ENCODE results near the gene PLXNA4. TPM values are rescaled to one million over a fixed set of nuclear protein-coding genes. Genes with fewer than 3 reads are reported as not detected.

The PLXNA4 gene
- total RNA-seq, 1 experiment from 2014 or later: 1.0 TPM

DNA sequence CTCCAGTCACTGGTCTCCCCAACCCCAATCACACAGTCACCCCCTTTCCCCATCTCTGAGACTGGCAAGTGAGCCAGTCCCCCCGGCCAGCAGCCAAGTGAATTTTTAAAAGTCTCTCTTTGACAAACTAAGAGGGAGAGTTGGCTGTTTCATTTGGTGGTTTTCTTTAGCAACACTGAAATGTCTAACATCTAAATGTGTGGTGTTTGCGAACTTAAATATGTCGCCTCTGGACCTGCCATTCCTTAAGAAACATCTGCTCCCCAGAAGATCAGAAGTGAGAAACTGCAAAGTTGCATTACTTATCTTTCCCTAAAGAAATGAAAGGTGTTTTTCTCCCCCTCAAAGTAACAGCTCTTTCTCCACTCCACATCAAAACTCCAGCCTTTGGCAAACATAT, 34.7 kb upstream of the PLXNA4 start:
- H3K27ac ChIP-seq: no peak overlapping the region
- H3K27me3 ChIP-seq (ENCODE audit: insufficient read depth, low read depth): peaks cover 62% of the 10 kb centered on the region
- H3K9me2 ChIP-seq (ENCODE audit: insufficient read depth): no peaks in the 10 kb centered on the region
- no peak overlapping the region for H2AFZ ChIP-seq
- TF ChIP-seq CTCF (conservative IDR thresholded peaks at IDR 0.05) (no peak), EZH2 (IDR thresholded peaks at IDR 0.05; ENCODE audit: low read depth) (no peak)
- no peaks in the 10 kb centered on the region for H4K20me1 ChIP-seq (ENCODE audit: insufficient read depth)
- intact Hi-C loops (cut with micrococcal nuclease; ENCODE audit: unreplicated experiment): no loop called here
- H3K36me3 ChIP-seq (ENCODE audit: low read depth): no peaks in the 10 kb centered on the region
- no peaks in the 10 kb centered on the region for H3K79me2 ChIP-seq (ENCODE audit: low read depth)
- CTCF ChIA-PET: no interaction called here
- H3K9me3 ChIP-seq (ENCODE audit: insufficient read depth, low read depth): no peaks in the 10 kb centered on the region
- DNase-seq: no peak
- POLR2A ChIA-PET (ENCODE audit: unreplicated experiment): no interaction called here
- no peaks in the 10 kb centered on the region for H3F3A ChIP-seq (ENCODE audit: insufficient read depth, low read depth)
- BruUV-seq (replicated peaks): no TSS peak
- H3K4me1 ChIP-seq (replicated peaks; ENCODE audit: insufficient read depth): no peaks in the 10 kb centered on the region
- H3K4me3 ChIP-seq: no peak overlapping the region
- no peak overlapping the region for H3K4me2 ChIP-seq

- H3K36me3 ChIP-seq (ENCODE audit: low read depth): no peaks in the 10 kb centered on the region
- H3F3A ChIP-seq (ENCODE audit: insufficient read depth, low read depth): no peaks in the 10 kb centered on the region
- ChIA-PET CTCF (no interaction called here), POLR2A (ENCODE audit: unreplicated experiment) (interaction anchor here (0.5 kb wide), 1 partner anchor 857 kb away, joined by 18 read pairs; no protein-coding TSS in a partner anchor)
- no peaks in the 10 kb centered on the region for H3K79me2 ChIP-seq (ENCODE audit: low read depth)
- peaks cover 62% of the 10 kb centered on the region for H3K27me3 ChIP-seq (ENCODE audit: insufficient read depth, low read depth)
- no peak overlapping the region for H2AFZ ChIP-seq
- no peaks in the 10 kb centered on the region for H4K20me1 ChIP-seq (ENCODE audit: insufficient read depth)
- intact Hi-C loops (cut with micrococcal nuclease; ENCODE audit: unreplicated experiment): no loop called here
- DNase-seq: no peak
- no peaks in the 10 kb centered on the region for H3K9me2 ChIP-seq (ENCODE audit: insufficient read depth)
- no peak overlapping the region for H3K27ac ChIP-seq
- TF ChIP-seq CTCF (conservative IDR thresholded peaks at IDR 0.05): no peak
- no peak for TF ChIP-seq EZH2 (IDR thresholded peaks at IDR 0.05; ENCODE audit: low read depth)
- H3K4me3 ChIP-seq: no peak overlapping the region
- no peak overlapping the region for H3K4me2 ChIP-seq
- no TSS peak for BruUV-seq (replicated peaks)
- H3K9me3 ChIP-seq (ENCODE audit: insufficient read depth, low read depth): no peaks in the 10 kb centered on the region
- no peaks in the 10 kb centered on the region for H3K4me1 ChIP-seq (replicated peaks; ENCODE audit: insufficient read depth)
These were observed 33.7 kb upstream of the PLXNA4 start for GRCh38 chr7:132609906-132610520.

GRCh38 chr7:132609222-132609621, 33.0 kb upstream of the PLXNA4 start:
- H3K36me3 ChIP-seq (ENCODE audit: low read depth): no peaks in the 10 kb centered on the region
- H3F3A ChIP-seq (ENCODE audit: insufficient read depth, low read depth): no peaks in the 10 kb centered on the region
- no peaks in the 10 kb centered on the region for H3K79me2 ChIP-seq (ENCODE audit: low read depth)
- ChIA-PET POLR2A (ENCODE audit: unreplicated experiment) (no interaction called here), CTCF (no interaction called here)
- H3K9me3 ChIP-seq (ENCODE audit: insufficient read depth, low read depth): no peaks in the 10 kb centered on the region
- no TSS peak for BruUV-seq (replicated peaks)
- no peak overlapping the region for H3K27ac ChIP-seq
- H3K4me1 ChIP-seq (replicated peaks; ENCODE audit: insufficient read depth): no peaks in the 10 kb centered on the region
- no peak overlapping the region for H3K4me2 ChIP-seq
- DNase-seq: no peak
- intact Hi-C loops (cut with micrococcal nuclease; ENCODE audit: unreplicated experiment): no loop called here
- H3K27me3 ChIP-seq (ENCODE audit: insufficient read depth, low read depth): peaks cover 58% of the 10 kb centered on the region
- H3K4me3 ChIP-seq: no peak overlapping the region
- no peaks in the 10 kb centered on the region for H4K20me1 ChIP-seq (ENCODE audit: insufficient read depth)
- TF ChIP-seq CTCF (conservative IDR thresholded peaks at IDR 0.05): no peak
- TF ChIP-seq EZH2 (IDR thresholded peaks at IDR 0.05; ENCODE audit: low read depth): no peak
- H3K9me2 ChIP-seq (ENCODE audit: insufficient read depth): no peaks in the 10 kb centered on the region
- H2AFZ ChIP-seq: no peak overlapping the region

Measured in PC-9 (cell line).